CD14-positive monocyte (primary cell): ENCODE measurements around the gene THEMIS. TPM values are rescaled to one million over a fixed set of nuclear protein-coding genes. Genes with fewer than 3 reads are reported as not detected.

ENCODE experiments used
- DNase-seq, 3 donors: peaks; one replicate each; pipeline ENCODE4 v3.0.0-alpha.2; 2011 to 2022
- H2AFZ ChIP-seq: 2 replicates; pipeline ENCODE4 v1.6.0; 2012; ENCODE audit warnings: mild to moderate bottlenecking, low read depth, low read length, inconsistent platforms; ENCODE audit not compliant: insufficient read depth, poor library complexity, severe bottlenecking
- H3K27ac ChIP-seq, 2 donors: 1 replicate in 1 of 2; 2 replicates in 1 of 2; pipeline ENCODE4 v1.5.1; 2012 to 2013; ENCODE audit warnings: low read length in 2 of 2, control low read depth in 1 of 2, inconsistent platforms in 1 of 2, low read depth in 1 of 2, mild to moderate bottlenecking in 1 of 2
- H3K27me3 ChIP-seq, 2 donors: one replicate each; pipeline versions ENCODE4 v1.6.0 to v1.6.1; 2011 to 2013; ENCODE audit warnings: low read length in 2 of 2; ENCODE audit not compliant: control insufficient read depth in 2 of 2, insufficient read depth in 2 of 2
- H3K36me3 ChIP-seq, 2 donors: replicated peaks in 1 of 2; 1 replicate in 1 of 2; 2 replicates in 1 of 2; pipeline versions ENCODE4 v1.5.1 to v1.6.1; 2012 to 2013; ENCODE audit warnings: low read length in 2 of 2, control low read depth in 1 of 2, inconsistent platforms in 1 of 2, mild to moderate bottlenecking in 1 of 2; ENCODE audit not compliant: insufficient read depth in 2 of 2, control insufficient read depth in 1 of 2
- H3K4me1 ChIP-seq, 2 donors: 1 replicate in 1 of 2; 2 replicates in 1 of 2; pipeline versions ENCODE4 v1.5.1 to v1.6.1; 2012 to 2013; ENCODE audit warnings: low read length in 2 of 2, control low read depth in 1 of 2, inconsistent platforms in 1 of 2, mild to moderate bottlenecking in 1 of 2, moderate library complexity in 1 of 2; ENCODE audit not compliant: insufficient read depth in 2 of 2, control insufficient read depth in 1 of 2
- H3K4me2 ChIP-seq: replicated peaks from 2 replicates; pipeline ENCODE3; 2012; ENCODE audit warnings: low read length, moderate library complexity, mild to moderate bottlenecking; ENCODE audit not compliant: poor library complexity, severe bottlenecking; ENCODE audit errors: extremely low read depth
- H3K4me3 ChIP-seq, 3 experiments: fragments of 200-600 bp in 1 of 3; sonication (generic) in 1 of 3; replicated peaks in 1 of 3; 1 replicate in 2 of 3; 2 replicates in 1 of 3; pipeline ENCODE4 v1.5.1; 2011 to 2013; ENCODE audit warnings: low read length in 3 of 3, mild to moderate bottlenecking in 3 of 3, control low read depth in 2 of 3, low read depth in 2 of 3, inconsistent platforms in 1 of 3, moderate library complexity in 1 of 3
- H3K79me2 ChIP-seq: 2 replicates; pipeline ENCODE4 v1.6.0; 2012; ENCODE audit warnings: mild to moderate bottlenecking, control low read depth, inconsistent platforms, low read length, moderate library complexity; ENCODE audit not compliant: insufficient read depth
- H3K9ac ChIP-seq: 2 replicates; pipeline ENCODE4 v1.6.0; 2017; ENCODE audit warnings: low read length, mild to moderate bottlenecking; ENCODE audit not compliant: insufficient read depth, poor library complexity, severe bottlenecking
- H3K9me3 ChIP-seq, 2 donors: replicated peaks in 1 of 2; 1 replicate in 1 of 2; 2 replicates in 1 of 2; pipeline versions ENCODE4 v1.5.1 to v1.6.1; 2012 to 2013; ENCODE audit warnings: low read length in 2 of 2, control low read depth in 1 of 2; ENCODE audit not compliant: control insufficient read depth in 1 of 2, insufficient read depth in 1 of 2
- H4K20me1 ChIP-seq: 2 replicates; pipeline ENCODE4 v1.6.0; 2012; ENCODE audit warnings: mild to moderate bottlenecking, low read length, control low read depth, moderate library complexity; ENCODE audit not compliant: insufficient read depth
- H3K27ac Mint-ChIP-seq, 7 donors: one replicate each; pipeline ENCODE4 v1.8.0; 2020; ENCODE audit warnings: mild to moderate bottlenecking in 7 of 7, mixed read lengths in 7 of 7, moderate library complexity in 6 of 7, inconsistent platforms in 2 of 7
- H3K27me3 Mint-ChIP-seq, 3 donors: one replicate each; pipeline ENCODE4 v1.8.0; 2021 to 2022; ENCODE audit warnings: low read depth in 3 of 3, mild to moderate bottlenecking in 3 of 3, mixed read lengths in 3 of 3, moderate library complexity in 3 of 3, inconsistent platforms in 1 of 3
- H3K36me3 Mint-ChIP-seq, 2 donors: one replicate each; pipeline ENCODE4 v1.8.0; 2020; ENCODE audit warnings: mixed read lengths in 2 of 2, inconsistent platforms in 1 of 2, mild to moderate bottlenecking in 1 of 2
- H3K4me1 Mint-ChIP-seq: one replicate; pipeline ENCODE4 v1.8.0; 2020; ENCODE audit warnings: mild to moderate bottlenecking, mixed read lengths
- H3K4me3 Mint-ChIP-seq, 2 donors: one replicate each; pipeline ENCODE4 v1.8.0; 2020; ENCODE audit warnings: mild to moderate bottlenecking in 2 of 2, mixed read lengths in 2 of 2, moderate library complexity in 1 of 2
- H3K9me3 Mint-ChIP-seq, 7 donors: one replicate each; pipeline ENCODE4 v1.8.0; 2020 to 2022; ENCODE audit warnings: mixed read lengths in 7 of 7, mild to moderate bottlenecking in 6 of 7, moderate library complexity in 6 of 7, inconsistent platforms in 2 of 7
- CTCF ChIP-seq: fragments of 200-600 bp; IDR thresholded peaks from one replicate; pipeline ENCODE4 v1.8.0; 2022; ENCODE audit warnings: antibody characterized with exemption, mild to moderate bottlenecking
- WGBS: methylation state at CpG from one replicate; pipeline ENCODE4 v1.1.5; 2013; ENCODE audit warnings: missing lambda C conversion rate; ENCODE audit not compliant: insufficient coverage; 5-methylcytosine and 5-hydroxymethylcytosine counted together
- intact Hi-C, 2 donors: fragments of 100-400 bp; cut with micrococcal nuclease; formaldehyde crosslinking; loops; one replicate each; pipeline versions ENCODE4 v1.15.0 to v1.15.1; 2023
- polyA plus RNA-seq, 3 donors: library from polyadenylated mRNA; depleted of rRNA in 1 of 3; unstranded in 2 of 3; stranded (reverse) in 1 of 3; fragments of 300-500 nt in 2 of 3; fragments of >200 nt in 1 of 3; fragmentation: Illumina TruSeq in 2 of 3; gene quantifications; 1 replicate in 2 of 3; 2 replicates in 1 of 3; pipeline ENCODE4 v1.2.3, GENCODE V29; 2012 to 2021

Gene THEMIS
- polyA plus RNA-seq, 3 donors, result 0.13 to 0.16 TPM; not detected in 1

GRCh38 chr6:127710668-127711067 is 190.2 kb downstream of the THEMIS start:
- H3K4me2 ChIP-seq, result no peak overlapping the region
- no peaks in the 10 kb centered on the region for H3K4me1 Mint-ChIP-seq
- intact Hi-C loops, result no loop called here
- no peak for TF ChIP-seq CTCF
- no peaks in the 10 kb centered on the region for H3K27me3 ChIP-seq
- no peaks in the 10 kb centered on the region for H3K9me3 ChIP-seq
- H3K79me2 ChIP-seq, result no peaks in the 10 kb centered on the region
- H3K27me3 Mint-ChIP-seq, result no peaks in the 10 kb centered on the region
- H3K4me3 Mint-ChIP-seq, result no peak overlapping the region
- no peaks in the 10 kb centered on the region for H3K4me1 ChIP-seq
- H2AFZ ChIP-seq, result no peak overlapping the region
- no peak overlapping the region for H3K4me3 ChIP-seq
- peaks cover 0 to 2% (median 0%) of the 10 kb centered on the region in 7 donors for H3K9me3 Mint-ChIP-seq
- WGBS, result no CpG with 5 or more reads among the region's 3 CpGs
- no peak overlapping the region for H3K27ac Mint-ChIP-seq
- H3K9ac ChIP-seq, result no peak overlapping the region
- no peaks in the 10 kb centered on the region for H4K20me1 ChIP-seq
- H3K36me3 ChIP-seq, result no peaks in the 10 kb centered on the region
- no peaks in the 10 kb centered on the region for H3K36me3 Mint-ChIP-seq
- DNase-seq, result no peak
- no peak overlapping the region for H3K27ac ChIP-seq

GRCh38 chr6:127706216-127706615 is 194.6 kb downstream of the THEMIS start:
- intact Hi-C loops, result no loop called here
- H3K36me3 ChIP-seq, result no peaks in the 10 kb centered on the region
- H3K27ac Mint-ChIP-seq, result no peak overlapping the region
- no peaks in the 10 kb centered on the region for H3K27me3 Mint-ChIP-seq
- peaks cover 0 to 8% (median 0%) of the 10 kb centered on the region in 7 donors for H3K9me3 Mint-ChIP-seq
- H3K79me2 ChIP-seq, result no peaks in the 10 kb centered on the region
- no peak for DNase-seq
- no peaks in the 10 kb centered on the region for H3K9me3 ChIP-seq
- no peak overlapping the region for H3K4me3 Mint-ChIP-seq
- H3K27me3 ChIP-seq, result no peaks in the 10 kb centered on the region
- TF ChIP-seq CTCF, result no peak
- no peak overlapping the region for H2AFZ ChIP-seq
- no peak overlapping the region for H3K9ac ChIP-seq
- no peak overlapping the region for H3K27ac ChIP-seq
- no peaks in the 10 kb centered on the region for H3K4me1 Mint-ChIP-seq
- H3K36me3 Mint-ChIP-seq, result no peaks in the 10 kb centered on the region
- H3K4me1 ChIP-seq, result no peaks in the 10 kb centered on the region
- H4K20me1 ChIP-seq, result no peaks in the 10 kb centered on the region
- no peak overlapping the region for H3K4me3 ChIP-seq
- H3K4me2 ChIP-seq, result no peak overlapping the region
